MM.1S (cell line): ENCODE measurements around the gene ZNF490.

ENCODE experiments used
- EZH2 ChIP-seq: fragments of 300-600 bp; sonication (generic); optimal IDR thresholded peaks from 2 replicates; pipeline ENCODE3; 2017; ENCODE audit warnings: low read depth, mild to moderate bottlenecking, antibody characterized with exemption, low read length, mixed read lengths
- EZH2phosphoT487 ChIP-seq: fragments of 300-600 bp; sonication (generic); IDR thresholded peaks from 2 replicates; pipeline ENCODE4 v1.6.1; 2018; ENCODE audit warnings: antibody characterized with exemption, low read length

- TF ChIP-seq EZH2 (no peak), EZH2phosphoT487 (no peak)
Observed at GRCh38 chr19:12574036-12574435, 36.6 kb downstream of the ZNF490 start.
